Endothelial cell of umbilical vein (primary cell): ENCODE measurements around the gene DRC7. TPM values are rescaled to one million over a fixed set of nuclear protein-coding genes. Genes with fewer than 3 reads are reported as not detected.

ENCODE experiments used
- BruUV-seq: library from RNA; stranded (reverse); fragments of 400-500 nt; replicated peaks from 2 replicates; lab custom pipeline; 2021; lab: Mats Ljungman, UMichigan
- CTCF ChIA-PET: fragments of 300-600, 350-600 bp; sonication (Branson Sonifier 250); formaldehyde crosslinking; loops from one replicate; lab custom pipeline; 2021; ENCODE audit warnings: antibody characterized with exemption, inconsistent platforms; lab: Charles Lee
- POLR2A ChIA-PET: fragments of 300-600, 350-600 bp; sonication (Branson Sonifier 250); formaldehyde crosslinking; loops from one replicate; lab custom pipeline; 2021; ENCODE audit warnings: antibody characterized with exemption, inconsistent platforms; lab: Charles Lee
- DNase-seq: peaks from one replicate; pipeline ENCODE4 v3.0.0-alpha.2; 2011; ENCODE audit warnings: low read depth, low spot score
- FAIRE-seq: peaks from 2 replicates; lab custom pipeline; 2011; peaks lifted over from hg19 to GRCh38; lab: Jason Lieb, UNC
- H2AFZ ChIP-seq: 2 replicates; pipeline ENCODE4 v1.6.0; 2012; ENCODE audit warnings: low read depth, low read length, control low read depth, inconsistent platforms
- H3K27ac ChIP-seq: 2 replicates; pipeline ENCODE4 v1.5.1; 2011; ENCODE audit warnings: low read depth, mild to moderate bottlenecking, control low read depth, low read length, moderate library complexity; ENCODE audit not compliant: insufficient read depth
- H3K27me3 ChIP-seq, 2 experiments: 2 replicates each; pipeline versions ENCODE4 v1.6.0 to v1.6.1; 2011; ENCODE audit warnings: low read length in 2 of 2, mixed read lengths in 1 of 2; ENCODE audit not compliant: control insufficient read depth in 2 of 2, insufficient read depth in 2 of 2
- H3K36me3 ChIP-seq, 2 experiments: 2 replicates in 1 of 2; 3 replicates in 1 of 2; pipeline ENCODE4 v1.5.1; 2011; ENCODE audit warnings: low read length in 2 of 2, mild to moderate bottlenecking in 1 of 2, moderate library complexity in 1 of 2; ENCODE audit not compliant: control insufficient read depth in 2 of 2, insufficient read depth in 2 of 2; ENCODE audit errors: extremely low read depth in 1 of 2
- H3K4me1 ChIP-seq: 3 replicates; pipeline ENCODE4 v1.5.1; 2011; ENCODE audit warnings: mild to moderate bottlenecking, low read length; ENCODE audit not compliant: control insufficient read depth, insufficient read depth; ENCODE audit errors: extremely low read depth
- H3K4me2 ChIP-seq: 2 replicates; pipeline ENCODE4 v1.6.1; 2011; ENCODE audit warnings: low read length, control low read depth, mixed read lengths; ENCODE audit not compliant: insufficient read depth
- H3K4me3 ChIP-seq, 3 experiments: fragments of 200-600 bp in 1 of 3; sonication (generic), shearing (Covaris generic) in 1 of 3; replicated peaks in 1 of 3; 2 replicates each; pipeline ENCODE4 v1.5.1; 2011 to 2016; ENCODE audit warnings: control low read depth in 3 of 3, low read length in 3 of 3, mild to moderate bottlenecking in 2 of 3, inconsistent platforms in 1 of 3, low read depth in 1 of 3, moderate library complexity in 1 of 3; ENCODE audit not compliant: insufficient read depth in 1 of 3
- H3K79me2 ChIP-seq: 2 replicates; pipeline ENCODE4 v1.6.0; 2012; ENCODE audit warnings: low read length, inconsistent platforms; ENCODE audit not compliant: control insufficient read depth, insufficient read depth
- H3K9ac ChIP-seq: replicated peaks from 2 replicates; pipeline ENCODE3; 2011; ENCODE audit warnings: low read length, control low read depth; ENCODE audit not compliant: insufficient read depth; ENCODE audit errors: extremely low read depth
- H3K9me1 ChIP-seq: replicated peaks from 3 replicates; pipeline ENCODE4 v1.6.0; 2011; ENCODE audit warnings: mild to moderate bottlenecking, low read length; ENCODE audit not compliant: control insufficient read depth, insufficient read depth; ENCODE audit errors: extremely low read depth
- H3K9me3 ChIP-seq: replicated peaks from 2 replicates; pipeline ENCODE4 v1.5.1; 2012; ENCODE audit warnings: low read length, inconsistent platforms; ENCODE audit not compliant: control insufficient read depth, insufficient read depth
- H4K20me1 ChIP-seq: replicated peaks from 2 replicates; pipeline ENCODE3; 2011; ENCODE audit warnings: mild to moderate bottlenecking, low read length; ENCODE audit not compliant: control insufficient read depth, insufficient read depth; ENCODE audit errors: extremely low read depth
- CTCF ChIP-seq, 2 donors: IDR thresholded peaks; 1 replicate in 1 of 2; 2 replicates in 1 of 2; pipeline ENCODE4 v1.5.1; 2011; ENCODE audit warnings: low read length in 2 of 2, mild to moderate bottlenecking in 2 of 2, moderate library complexity in 2 of 2, control low read depth in 1 of 2, inconsistent platforms in 1 of 2, low read depth in 1 of 2; ENCODE audit not compliant: insufficient read depth in 1 of 2; ENCODE audit errors: extremely low read depth in 1 of 2
- EZH2 ChIP-seq: IDR thresholded peaks from 2 replicates; pipeline ENCODE4 v1.6.1; 2012; ENCODE audit warnings: borderline replicate concordance, low read depth, mild to moderate bottlenecking, moderate library complexity, low read length, inconsistent platforms; ENCODE audit not compliant: severe bottlenecking
- FOS ChIP-seq: IDR thresholded peaks from 2 replicates; pipeline ENCODE4 v1.6.1; 2011; ENCODE audit warnings: mild to moderate bottlenecking, low read length, moderate library complexity, borderline replicate concordance; ENCODE audit not compliant: insufficient read depth
- GATA2 ChIP-seq: IDR thresholded peaks from 2 replicates; pipeline ENCODE4 v1.7.0; 2011; ENCODE audit warnings: low read depth, mild to moderate bottlenecking, moderate library complexity, mixed read lengths, low read length; ENCODE audit not compliant: insufficient read length, insufficient read depth
- JUN ChIP-seq: IDR thresholded peaks from 2 replicates; pipeline ENCODE4 v1.6.1; 2011; ENCODE audit warnings: borderline replicate concordance, low read depth; ENCODE audit not compliant: insufficient read length, insufficient read depth
- MAX ChIP-seq: IDR thresholded peaks from 2 replicates; pipeline ENCODE4 v1.6.1; 2011; ENCODE audit not compliant: insufficient read depth, insufficient read length
- MYC ChIP-seq: IDR thresholded peaks from one replicate; pipeline ENCODE4 v1.6.1; 2011; ENCODE audit warnings: mild to moderate bottlenecking, low read depth, low read length
- POLR2A ChIP-seq: IDR thresholded peaks from 2 replicates; pipeline ENCODE4 v1.6.1; 2012; ENCODE audit warnings: low read depth, mild to moderate bottlenecking, control low read depth, low read length
- POLR2AphosphoS5 ChIP-seq: IDR thresholded peaks from 2 replicates; pipeline ENCODE4 v1.6.1; 2012; ENCODE audit warnings: low read depth, mild to moderate bottlenecking, control low read depth, low read length, moderate library complexity; ENCODE audit not compliant: insufficient read depth
- dilution Hi-C: fragments of 300-500 bp; cut with MboI; formaldehyde crosslinking; loops from one replicate; pipeline ENCODE4 v1.15.0; 2019; ENCODE audit warnings: low sequenced_read_pairs; ENCODE audit not compliant: extremely low pct_ligation_motif_present
- intact Hi-C: fragments of 100-400 bp; cut with micrococcal nuclease; formaldehyde crosslinking; loops from one replicate; pipeline ENCODE4 v1.10.0; 2022
- polyA plus RNA-seq, 4 experiments: library from polyadenylated mRNA; depleted of rRNA in 3 of 4; stranded (reverse) in 3 of 4; unstranded in 1 of 4; fragments of >200 nt; gene quantifications; 2 replicates each; pipeline versions ENCODE4 v1.2.1 to v1.2.3, GENCODE V29; 2011 to 2012; ENCODE audit warnings: missing spikeins in 1 of 4
- total RNA-seq: library from RNA; stranded (reverse); gene quantifications from 2 replicates; pipeline ENCODE4 v1.2.3, GENCODE V29; 2021

The DRC7 gene
- total and polyA plus RNA-seq, 2 donors (not counting 3 experiments of a cell fraction or from before 2014, with no cell fraction given), result 0.13 to 0.77 TPM

- no TSS peak for BruUV-seq
- DNase-seq, result no peak
- no peak for TF ChIP-seq EZH2
- no peak for TF ChIP-seq POLR2AphosphoS5
- no peak for TF ChIP-seq MYC
- TF ChIP-seq JUN, result no peak
- TF ChIP-seq GATA2, result no peak
- TF ChIP-seq POLR2A, result no peak
- no peak for TF ChIP-seq FOS
- TF ChIP-seq MAX, result no peak
- TF ChIP-seq CTCF (IDR thresholded peaks at IDR 0.05; ENCODE audit: extremely low read depth in 1 of 2, insufficient read depth in 1 of 2, low read depth in 1 of 2, low read length in 2 of 2), result no peak
Observed at GRCh38 chr16:57667048-57667525, 27.5 kb upstream of the DRC7 start.

More at GRCh38 chr16:57667048-57667525, 27.5 kb upstream of the DRC7 start:
- no peaks in the 10 kb centered on the region for H3K79me2 ChIP-seq
- H3K4me1 ChIP-seq, result no peaks in the 10 kb centered on the region
- peaks cover 0 to 2% of the 10 kb centered on the region in 2 experiments for H3K36me3 ChIP-seq
- no peaks in the 10 kb centered on the region for H4K20me1 ChIP-seq
- H3K4me3 ChIP-seq, result no peak overlapping the region
- intact Hi-C loops (no loop called here), dilution Hi-C loops (no loop called here)
- H3K9me3 ChIP-seq, result no peaks in the 10 kb centered on the region
- ChIA-PET POLR2A (no interaction called here), CTCF (interaction anchor here (0.9 to 1.9 kb wide), 6 partner anchors 10 to 91 kb away, joined by 3 to 9 read pairs (median 4); partner anchors contain the start of gene DRC7)
- no peak overlapping the region for H3K4me2 ChIP-seq
- peaks cover 0 to 3% of the 10 kb centered on the region in 2 experiments for H3K27me3 ChIP-seq
- no peak for FAIRE-seq
- no peaks in the 10 kb centered on the region for H3K9me1 ChIP-seq
- H3K27ac ChIP-seq, result no peak overlapping the region
- no peak overlapping the region for H3K9ac ChIP-seq
- no peak overlapping the region for H2AFZ ChIP-seq
